GM23338 (cell line): ENCODE results near the gene SSU72. TPM values are rescaled to one million over a fixed set of nuclear protein-coding genes. Genes with fewer than 3 reads are reported as not detected.

ENCODE experiments used
- ATAC-seq: fragments of 200-7000 bp; cut with Tn5 transposase; 3 replicates; pipeline ENCODE4 v1.9.1; 2020
- DNase-seq: peaks from one replicate; pipeline ENCODE4 v3.0.0-alpha.2; 2015; ENCODE audit warnings: low spot score
- H2AFZ ChIP-seq: fragments of 200-600 bp; sonication (generic); 2 replicates; pipeline ENCODE4 v1.8.0; 2016; ENCODE audit warnings: antibody characterized with exemption, mild to moderate bottlenecking, moderate library complexity
- H3F3A ChIP-seq: fragments of 200-600 bp; sonication (generic); replicated peaks from 2 replicates; pipeline ENCODE4 v1.8.0; 2017; ENCODE audit warnings: antibody characterized with exemption, mixed run types, low read depth
- H3K27ac ChIP-seq: fragments of 200-600 bp; sonication (generic); 2 replicates; pipeline ENCODE4 v1.6.1; 2016; ENCODE audit warnings: low read depth
- H3K27me3 ChIP-seq: fragments of 200-600 bp; sonication (generic); 2 replicates; pipeline ENCODE4 v1.8.0; 2016; ENCODE audit warnings: mild to moderate bottlenecking, mixed run types, moderate library complexity; ENCODE audit not compliant: insufficient read depth
- H3K36me3 ChIP-seq: fragments of 200-600 bp; sonication (generic); 2 replicates; pipeline ENCODE4 v1.8.0; 2016; ENCODE audit warnings: mild to moderate bottlenecking; ENCODE audit not compliant: insufficient read depth
- H3K4me1 ChIP-seq: fragments of 200-600 bp; sonication (generic); 2 replicates; pipeline ENCODE4 v1.8.0; 2016; ENCODE audit warnings: mild to moderate bottlenecking, moderate library complexity; ENCODE audit not compliant: insufficient read depth
- H3K4me2 ChIP-seq: fragments of 200-600 bp; sonication (generic); 2 replicates; pipeline ENCODE4 v1.7.1; 2017; ENCODE audit warnings: mixed run types
- H3K4me3 ChIP-seq: fragments of 200-600 bp; sonication (generic); 2 replicates; pipeline ENCODE4 v1.6.1; 2016; ENCODE audit warnings: mixed run types
- H3K79me2 ChIP-seq: fragments of 200-600 bp; sonication (generic); replicated peaks from 2 replicates; pipeline ENCODE4 v1.8.0; 2017; ENCODE audit warnings: mild to moderate bottlenecking; ENCODE audit not compliant: insufficient read depth
- H3K9me2 ChIP-seq: fragments of 200-600 bp; sonication (generic); 2 replicates; pipeline ENCODE4 v1.8.0; 2017; ENCODE audit not compliant: insufficient read depth
- H4K20me1 ChIP-seq: fragments of 200-600 bp; sonication (generic); replicated peaks from 2 replicates; pipeline ENCODE4 v1.8.0; 2017; ENCODE audit warnings: mild to moderate bottlenecking; ENCODE audit not compliant: insufficient read depth
- H3K27ac Mint-ChIP-seq: 2 replicates; pipeline ENCODE4 v1.8.0; 2020; ENCODE audit warnings: inconsistent platforms, mild to moderate bottlenecking, moderate library complexity, mixed read lengths
- H3K27me3 Mint-ChIP-seq: 3 replicates; pipeline ENCODE4 v1.8.0; 2022; ENCODE audit warnings: low read depth, mild to moderate bottlenecking, moderate library complexity, mixed read lengths, inconsistent platforms; ENCODE audit not compliant: insufficient read depth, poor library complexity
- H3K36me3 Mint-ChIP-seq: 3 replicates; pipeline ENCODE4 v1.8.0; 2021; ENCODE audit warnings: low read depth, mild to moderate bottlenecking, inconsistent platforms, moderate library complexity, mixed read lengths
- H3K4me1 Mint-ChIP-seq: 3 replicates; pipeline ENCODE4 v1.8.0; 2020; ENCODE audit warnings: mild to moderate bottlenecking, inconsistent platforms, mixed read lengths
- H3K4me3 Mint-ChIP-seq: 3 replicates; pipeline ENCODE4 v1.8.0; 2021; ENCODE audit warnings: moderate library complexity, mild to moderate bottlenecking, inconsistent platforms, mixed read lengths
- H3K9me3 Mint-ChIP-seq: 3 replicates; pipeline ENCODE4 v1.8.0; 2020; ENCODE audit warnings: moderate library complexity, mild to moderate bottlenecking, inconsistent platforms, mixed read lengths
- CREB1 ChIP-seq: fragments of 250-450 bp; sonication (Bioruptor Pico); IDR thresholded peaks from 2 replicates; pipeline ENCODE4 v1.5.0; 2020; ENCODE audit warnings: low read depth, mild to moderate bottlenecking, moderate library complexity
- EZH2 ChIP-seq: fragments of 200-600 bp; sonication (generic); IDR thresholded peaks from one replicate; pipeline ENCODE4 v1.8.0; 2017; ENCODE audit warnings: antibody characterized with exemption, mild to moderate bottlenecking, low read depth; ENCODE audit not compliant: unreplicated experiment
- EZH2phosphoT487 ChIP-seq: fragments of 200-600 bp; sonication (generic); IDR thresholded peaks from one replicate; pipeline ENCODE4 v1.8.1; 2018; ENCODE audit warnings: antibody characterized with exemption; ENCODE audit not compliant: unreplicated experiment
- JUNB ChIP-seq: IDR thresholded peaks from one replicate; pipeline ENCODE4 v1.6.1; 2016; ENCODE audit warnings: antibody characterized with exemption; ENCODE audit not compliant: unreplicated experiment
- NANOG ChIP-seq: IDR thresholded peaks from 2 replicates; pipeline ENCODE4 v1.6.1; 2016; ENCODE audit warnings: antibody characterized with exemption, borderline replicate concordance
- POLR2AphosphoS5 ChIP-seq: IDR thresholded peaks from 2 replicates; pipeline ENCODE4 v1.6.1; 2016; ENCODE audit warnings: antibody characterized with exemption, low read depth
- STAT1 ChIP-seq: IDR thresholded peaks from one replicate; pipeline ENCODE4 v1.6.1; 2016; ENCODE audit warnings: antibody characterized with exemption; ENCODE audit not compliant: unreplicated experiment
- ZNF114 ChIP-seq: fragments of 250-450 bp; sonication (Bioruptor Pico); IDR thresholded peaks from 2 replicates; pipeline ENCODE4 v1.5.0; 2020; ENCODE audit warnings: mild to moderate bottlenecking, moderate library complexity
- ZNF331 ChIP-seq: fragments of 250-450 bp; sonication (Bioruptor Pico); IDR thresholded peaks from 2 replicates; pipeline ENCODE4 v1.5.0; 2020; ENCODE audit warnings: low read depth, mild to moderate bottlenecking, moderate library complexity
- polyA plus RNA-seq: library from polyadenylated mRNA; unstranded; fragments of >200 nt; fragmentation: Nextera tagmentation; extraction: Ambion mirVana; gene quantifications from 2 replicates; pipeline ENCODE4 v1.2.1, GENCODE V29; 2016
- total RNA-seq: library from RNA; depleted of rRNA; stranded (reverse); fragments of >200 nt; shearing (Covaris generic); gene quantifications from 2 replicates; pipeline ENCODE4 v1.2.3, GENCODE V29; 2014
- TF ChIP-seq, protein P1 (sequence below): fragments of 250-450 bp; sonication (Bioruptor Pico); IDR thresholded peaks from 2 replicates; pipeline ENCODE4 v1.5.0; 2020; ENCODE audit warnings: mild to moderate bottlenecking, moderate library complexity
- TF ChIP-seq, protein P2 (sequence below): IDR thresholded peaks from one replicate; pipeline ENCODE4 v1.6.1; 2018; ENCODE audit warnings: antibody characterized with exemption; ENCODE audit not compliant: unreplicated experiment
- TF ChIP-seq, protein P3 (sequence below), 2 experiments: fragments of 200-600 bp in 1 of 2; sonication (generic) in 1 of 2; conservative IDR thresholded peaks; 2 replicates each; pipeline versions ENCODE4 v1.5.1 to v1.6.1; 2016 to 2017; ENCODE audit warnings: antibody characterized with exemption in 2 of 2, low read depth in 2 of 2, mild to moderate bottlenecking in 2 of 2, moderate library complexity in 1 of 2
- TF ChIP-seq, protein P4 (sequence below): IDR thresholded peaks from 2 replicates; pipeline ENCODE4 v1.6.1; 2016; ENCODE audit warnings: antibody characterized with exemption

The SSU72 gene
- total and polyA plus RNA-seq, 2 experiments from 2014 or later = 148 to 248 TPM

DNA sequence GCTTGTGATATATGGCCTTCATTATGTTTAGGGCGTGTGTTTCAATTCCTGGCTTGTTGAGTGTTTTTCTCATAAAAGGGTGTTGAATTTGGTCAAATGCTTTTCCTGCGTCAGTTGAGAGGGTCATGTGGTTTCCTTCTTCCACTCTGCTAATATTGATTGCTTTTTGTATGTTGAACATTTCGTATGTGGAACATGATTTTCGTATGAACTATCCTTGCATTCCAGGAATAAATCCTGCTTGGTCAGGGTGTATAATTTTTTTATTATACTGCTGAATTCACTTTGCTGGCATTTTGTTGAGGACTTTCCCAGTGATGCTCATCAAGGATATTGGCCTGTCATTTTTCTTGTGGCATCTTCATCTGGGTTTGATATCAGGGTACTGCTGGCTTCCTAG lies 67.4 kb downstream of the SSU72 start:
- Histone ChIP-seq H3K79me2 (no peaks in the 10 kb centered on the region), H3K4me3 (no peak overlapping the region), H2AFZ (no peak overlapping the region), H3K27ac (no peak overlapping the region), H3K4me1 (no peaks in the 10 kb centered on the region), H3K9me2 (no peaks in the 10 kb centered on the region), H3F3A (0 out of 2 replicates have a peak, but pooled peaks cover 2% of the 10 kb centered on the region), H3K4me2 (no peak overlapping the region), H3K36me3 (no peaks in the 10 kb centered on the region), H3K27me3 (no peaks in the 10 kb centered on the region), H4K20me1 (no peaks in the 10 kb centered on the region)
- ATAC-seq = no peak
- Mint-ChIP-seq H3K4me3 (no peak overlapping the region; the same call in 2 of the 3 replicates), H3K36me3 (no peaks in the 10 kb centered on the region; the same call in 2 of the 3 replicates), H3K27ac (no peak overlapping the region), H3K4me1 (peaks cover 7% of the 10 kb centered on the region; the same call in 2 of the 3 replicates), H3K27me3 (peaks cover 2% of the 10 kb centered on the region), H3K9me3 (peaks cover 5% of the 10 kb centered on the region; the same call in 1 of the 3 replicates)
- TF ChIP-seq POLR2AphosphoS5 = no peak
- no peak for TF ChIP-seq NANOG
- no peak for TF ChIP-seq EZH2
- TF ChIP-seq, protein P1, sequence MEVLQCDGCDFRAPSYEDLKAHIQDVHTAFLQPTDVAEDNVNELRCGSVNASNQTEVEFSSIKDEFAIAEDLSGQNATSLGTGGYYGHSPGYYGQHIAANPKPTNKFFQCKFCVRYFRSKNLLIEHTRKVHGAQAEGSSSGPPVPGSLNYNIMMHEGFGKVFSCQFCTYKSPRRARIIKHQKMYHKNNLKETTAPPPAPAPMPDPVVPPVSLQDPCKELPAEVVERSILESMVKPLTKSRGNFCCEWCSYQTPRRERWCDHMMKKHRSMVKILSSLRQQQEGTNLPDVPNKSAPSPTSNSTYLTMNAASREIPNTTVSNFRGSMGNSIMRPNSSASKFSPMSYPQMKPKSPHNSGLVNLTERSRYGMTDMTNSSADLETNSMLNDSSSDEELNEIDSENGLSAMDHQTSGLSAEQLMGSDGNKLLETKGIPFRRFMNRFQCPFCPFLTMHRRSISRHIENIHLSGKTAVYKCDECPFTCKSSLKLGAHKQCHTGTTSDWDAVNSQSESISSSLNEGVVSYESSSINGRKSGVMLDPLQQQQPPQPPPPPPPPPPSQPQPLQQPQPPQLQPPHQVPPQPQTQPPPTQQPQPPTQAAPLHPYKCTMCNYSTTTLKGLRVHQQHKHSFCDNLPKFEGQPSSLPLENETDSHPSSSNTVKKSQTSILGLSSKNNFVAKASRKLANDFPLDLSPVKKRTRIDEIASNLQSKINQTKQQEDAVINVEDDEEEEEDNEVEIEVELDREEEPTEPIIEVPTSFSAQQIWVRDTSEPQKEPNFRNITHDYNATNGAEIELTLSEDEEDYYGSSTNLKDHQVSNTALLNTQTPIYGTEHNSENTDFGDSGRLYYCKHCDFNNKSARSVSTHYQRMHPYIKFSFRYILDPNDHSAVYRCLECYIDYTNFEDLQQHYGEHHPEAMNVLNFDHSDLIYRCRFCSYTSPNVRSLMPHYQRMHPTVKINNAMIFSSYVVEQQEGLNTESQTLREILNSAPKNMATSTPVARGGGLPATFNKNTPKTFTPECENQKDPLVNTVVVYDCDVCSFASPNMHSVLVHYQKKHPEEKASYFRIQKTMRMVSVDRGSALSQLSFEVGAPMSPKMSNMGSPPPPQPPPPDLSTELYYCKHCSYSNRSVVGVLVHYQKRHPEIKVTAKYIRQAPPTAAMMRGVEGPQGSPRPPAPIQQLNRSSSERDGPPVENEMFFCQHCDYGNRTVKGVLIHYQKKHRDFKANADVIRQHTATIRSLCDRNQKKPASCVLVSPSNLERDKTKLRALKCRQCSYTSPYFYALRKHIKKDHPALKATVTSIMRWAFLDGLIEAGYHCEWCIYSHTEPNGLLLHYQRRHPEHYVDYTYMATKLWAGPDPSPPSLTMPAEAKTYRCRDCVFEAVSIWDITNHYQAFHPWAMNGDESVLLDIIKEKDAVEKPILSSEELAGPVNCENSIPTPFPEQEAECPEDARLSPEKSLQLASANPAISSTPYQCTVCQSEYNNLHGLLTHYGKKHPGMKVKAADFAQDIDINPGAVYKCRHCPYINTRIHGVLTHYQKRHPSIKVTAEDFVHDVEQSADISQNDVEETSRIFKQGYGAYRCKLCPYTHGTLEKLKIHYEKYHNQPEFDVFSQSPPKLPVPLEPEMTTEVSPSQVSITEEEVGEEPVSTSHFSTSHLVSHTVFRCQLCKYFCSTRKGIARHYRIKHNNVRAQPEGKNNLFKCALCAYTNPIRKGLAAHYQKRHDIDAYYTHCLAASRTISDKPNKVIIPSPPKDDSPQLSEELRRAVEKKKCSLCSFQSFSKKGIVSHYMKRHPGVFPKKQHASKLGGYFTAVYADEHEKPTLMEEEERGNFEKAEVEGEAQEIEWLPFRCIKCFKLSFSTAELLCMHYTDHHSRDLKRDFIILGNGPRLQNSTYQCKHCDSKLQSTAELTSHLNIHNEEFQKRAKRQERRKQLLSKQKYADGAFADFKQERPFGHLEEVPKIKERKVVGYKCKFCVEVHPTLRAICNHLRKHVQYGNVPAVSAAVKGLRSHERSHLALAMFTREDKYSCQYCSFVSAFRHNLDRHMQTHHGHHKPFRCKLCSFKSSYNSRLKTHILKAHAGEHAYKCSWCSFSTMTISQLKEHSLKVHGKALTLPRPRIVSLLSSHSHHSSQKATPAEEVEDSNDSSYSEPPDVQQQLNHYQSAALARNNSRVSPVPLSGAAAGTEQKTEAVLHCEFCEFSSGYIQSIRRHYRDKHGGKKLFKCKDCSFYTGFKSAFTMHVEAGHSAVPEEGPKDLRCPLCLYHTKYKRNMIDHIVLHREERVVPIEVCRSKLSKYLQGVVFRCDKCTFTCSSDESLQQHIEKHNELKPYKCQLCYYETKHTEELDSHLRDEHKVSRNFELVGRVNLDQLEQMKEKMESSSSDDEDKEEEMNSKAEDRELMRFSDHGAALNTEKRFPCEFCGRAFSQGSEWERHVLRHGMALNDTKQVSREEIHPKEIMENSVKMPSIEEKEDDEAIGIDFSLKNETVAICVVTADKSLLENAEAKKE (CRISPR knock-in tag) = no peak
- TF ChIP-seq, protein P2, sequence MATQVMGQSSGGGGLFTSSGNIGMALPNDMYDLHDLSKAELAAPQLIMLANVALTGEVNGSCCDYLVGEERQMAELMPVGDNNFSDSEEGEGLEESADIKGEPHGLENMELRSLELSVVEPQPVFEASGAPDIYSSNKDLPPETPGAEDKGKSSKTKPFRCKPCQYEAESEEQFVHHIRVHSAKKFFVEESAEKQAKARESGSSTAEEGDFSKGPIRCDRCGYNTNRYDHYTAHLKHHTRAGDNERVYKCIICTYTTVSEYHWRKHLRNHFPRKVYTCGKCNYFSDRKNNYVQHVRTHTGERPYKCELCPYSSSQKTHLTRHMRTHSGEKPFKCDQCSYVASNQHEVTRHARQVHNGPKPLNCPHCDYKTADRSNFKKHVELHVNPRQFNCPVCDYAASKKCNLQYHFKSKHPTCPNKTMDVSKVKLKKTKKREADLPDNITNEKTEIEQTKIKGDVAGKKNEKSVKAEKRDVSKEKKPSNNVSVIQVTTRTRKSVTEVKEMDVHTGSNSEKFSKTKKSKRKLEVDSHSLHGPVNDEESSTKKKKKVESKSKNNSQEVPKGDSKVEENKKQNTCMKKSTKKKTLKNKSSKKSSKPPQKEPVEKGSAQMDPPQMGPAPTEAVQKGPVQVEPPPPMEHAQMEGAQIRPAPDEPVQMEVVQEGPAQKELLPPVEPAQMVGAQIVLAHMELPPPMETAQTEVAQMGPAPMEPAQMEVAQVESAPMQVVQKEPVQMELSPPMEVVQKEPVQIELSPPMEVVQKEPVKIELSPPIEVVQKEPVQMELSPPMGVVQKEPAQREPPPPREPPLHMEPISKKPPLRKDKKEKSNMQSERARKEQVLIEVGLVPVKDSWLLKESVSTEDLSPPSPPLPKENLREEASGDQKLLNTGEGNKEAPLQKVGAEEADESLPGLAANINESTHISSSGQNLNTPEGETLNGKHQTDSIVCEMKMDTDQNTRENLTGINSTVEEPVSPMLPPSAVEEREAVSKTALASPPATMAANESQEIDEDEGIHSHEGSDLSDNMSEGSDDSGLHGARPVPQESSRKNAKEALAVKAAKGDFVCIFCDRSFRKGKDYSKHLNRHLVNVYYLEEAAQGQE = no peak
- no peak for TF ChIP-seq ZNF331 (CRISPR knock-in tag)
- TF ChIP-seq, protein P3, sequence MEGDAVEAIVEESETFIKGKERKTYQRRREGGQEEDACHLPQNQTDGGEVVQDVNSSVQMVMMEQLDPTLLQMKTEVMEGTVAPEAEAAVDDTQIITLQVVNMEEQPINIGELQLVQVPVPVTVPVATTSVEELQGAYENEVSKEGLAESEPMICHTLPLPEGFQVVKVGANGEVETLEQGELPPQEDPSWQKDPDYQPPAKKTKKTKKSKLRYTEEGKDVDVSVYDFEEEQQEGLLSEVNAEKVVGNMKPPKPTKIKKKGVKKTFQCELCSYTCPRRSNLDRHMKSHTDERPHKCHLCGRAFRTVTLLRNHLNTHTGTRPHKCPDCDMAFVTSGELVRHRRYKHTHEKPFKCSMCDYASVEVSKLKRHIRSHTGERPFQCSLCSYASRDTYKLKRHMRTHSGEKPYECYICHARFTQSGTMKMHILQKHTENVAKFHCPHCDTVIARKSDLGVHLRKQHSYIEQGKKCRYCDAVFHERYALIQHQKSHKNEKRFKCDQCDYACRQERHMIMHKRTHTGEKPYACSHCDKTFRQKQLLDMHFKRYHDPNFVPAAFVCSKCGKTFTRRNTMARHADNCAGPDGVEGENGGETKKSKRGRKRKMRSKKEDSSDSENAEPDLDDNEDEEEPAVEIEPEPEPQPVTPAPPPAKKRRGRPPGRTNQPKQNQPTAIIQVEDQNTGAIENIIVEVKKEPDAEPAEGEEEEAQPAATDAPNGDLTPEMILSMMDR (conservative IDR thresholded peaks at IDR 0.05; ENCODE audit: low read depth in 2 of 2) = no peak
- TF ChIP-seq EZH2phosphoT487 = no peak
- no peak for TF ChIP-seq STAT1
- no peak for TF ChIP-seq CREB1 (CRISPR knock-in tag)
- no peak for TF ChIP-seq ZNF114 (CRISPR knock-in tag)
- TF ChIP-seq JUNB = no peak
- TF ChIP-seq, protein P4, sequence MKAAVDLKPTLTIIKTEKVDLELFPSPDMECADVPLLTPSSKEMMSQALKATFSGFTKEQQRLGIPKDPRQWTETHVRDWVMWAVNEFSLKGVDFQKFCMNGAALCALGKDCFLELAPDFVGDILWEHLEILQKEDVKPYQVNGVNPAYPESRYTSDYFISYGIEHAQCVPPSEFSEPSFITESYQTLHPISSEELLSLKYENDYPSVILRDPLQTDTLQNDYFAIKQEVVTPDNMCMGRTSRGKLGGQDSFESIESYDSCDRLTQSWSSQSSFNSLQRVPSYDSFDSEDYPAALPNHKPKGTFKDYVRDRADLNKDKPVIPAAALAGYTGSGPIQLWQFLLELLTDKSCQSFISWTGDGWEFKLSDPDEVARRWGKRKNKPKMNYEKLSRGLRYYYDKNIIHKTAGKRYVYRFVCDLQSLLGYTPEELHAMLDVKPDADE = no peak
- DNase-seq = no peak
